GM23338 (cell line): Measurements from ENCODE around the gene EPHB1. TPM values are rescaled to one million over a fixed set of nuclear protein-coding genes. Genes with fewer than 3 reads are reported as not detected.

ENCODE experiments used
- ATAC-seq: fragments of 200-7000 bp; cut with Tn5 transposase; 3 replicates; pipeline ENCODE4 v1.9.1; 2020
- DNase-seq: peaks from one replicate; pipeline ENCODE4 v3.0.0-alpha.2; 2015; ENCODE audit warnings: low spot score
- H2AFZ ChIP-seq: fragments of 200-600 bp; sonication (generic); 2 replicates; pipeline ENCODE4 v1.8.0; 2016; ENCODE audit warnings: antibody characterized with exemption, mild to moderate bottlenecking, moderate library complexity
- H3F3A ChIP-seq: fragments of 200-600 bp; sonication (generic); replicated peaks from 2 replicates; pipeline ENCODE4 v1.8.0; 2017; ENCODE audit warnings: antibody characterized with exemption, mixed run types, low read depth
- H3K27ac ChIP-seq: fragments of 200-600 bp; sonication (generic); 2 replicates; pipeline ENCODE4 v1.6.1; 2016; ENCODE audit warnings: low read depth
- H3K27me3 ChIP-seq: fragments of 200-600 bp; sonication (generic); 2 replicates; pipeline ENCODE4 v1.8.0; 2016; ENCODE audit warnings: mild to moderate bottlenecking, mixed run types, moderate library complexity; ENCODE audit not compliant: insufficient read depth
- H3K36me3 ChIP-seq: fragments of 200-600 bp; sonication (generic); 2 replicates; pipeline ENCODE4 v1.8.0; 2016; ENCODE audit warnings: mild to moderate bottlenecking; ENCODE audit not compliant: insufficient read depth
- H3K4me1 ChIP-seq: fragments of 200-600 bp; sonication (generic); 2 replicates; pipeline ENCODE4 v1.8.0; 2016; ENCODE audit warnings: mild to moderate bottlenecking, moderate library complexity; ENCODE audit not compliant: insufficient read depth
- H3K4me2 ChIP-seq: fragments of 200-600 bp; sonication (generic); 2 replicates; pipeline ENCODE4 v1.7.1; 2017; ENCODE audit warnings: mixed run types
- H3K4me3 ChIP-seq: fragments of 200-600 bp; sonication (generic); 2 replicates; pipeline ENCODE4 v1.6.1; 2016; ENCODE audit warnings: mixed run types
- H3K79me2 ChIP-seq: fragments of 200-600 bp; sonication (generic); replicated peaks from 2 replicates; pipeline ENCODE4 v1.8.0; 2017; ENCODE audit warnings: mild to moderate bottlenecking; ENCODE audit not compliant: insufficient read depth
- H3K9me2 ChIP-seq: fragments of 200-600 bp; sonication (generic); 2 replicates; pipeline ENCODE4 v1.8.0; 2017; ENCODE audit not compliant: insufficient read depth
- H4K20me1 ChIP-seq: fragments of 200-600 bp; sonication (generic); replicated peaks from 2 replicates; pipeline ENCODE4 v1.8.0; 2017; ENCODE audit warnings: mild to moderate bottlenecking; ENCODE audit not compliant: insufficient read depth
- H3K27ac Mint-ChIP-seq: 2 replicates; pipeline ENCODE4 v1.8.0; 2020; ENCODE audit warnings: inconsistent platforms, mild to moderate bottlenecking, moderate library complexity, mixed read lengths
- H3K27me3 Mint-ChIP-seq: 3 replicates; pipeline ENCODE4 v1.8.0; 2022; ENCODE audit warnings: low read depth, mild to moderate bottlenecking, moderate library complexity, mixed read lengths, inconsistent platforms; ENCODE audit not compliant: insufficient read depth, poor library complexity
- H3K36me3 Mint-ChIP-seq: 3 replicates; pipeline ENCODE4 v1.8.0; 2021; ENCODE audit warnings: low read depth, mild to moderate bottlenecking, inconsistent platforms, moderate library complexity, mixed read lengths
- H3K4me1 Mint-ChIP-seq: 3 replicates; pipeline ENCODE4 v1.8.0; 2020; ENCODE audit warnings: mild to moderate bottlenecking, inconsistent platforms, mixed read lengths
- H3K4me3 Mint-ChIP-seq: 3 replicates; pipeline ENCODE4 v1.8.0; 2021; ENCODE audit warnings: moderate library complexity, mild to moderate bottlenecking, inconsistent platforms, mixed read lengths
- H3K9me3 Mint-ChIP-seq: 3 replicates; pipeline ENCODE4 v1.8.0; 2020; ENCODE audit warnings: moderate library complexity, mild to moderate bottlenecking, inconsistent platforms, mixed read lengths
- CREB1 ChIP-seq: fragments of 250-450 bp; sonication (Bioruptor Pico); IDR thresholded peaks from 2 replicates; pipeline ENCODE4 v1.5.0; 2020; ENCODE audit warnings: low read depth, mild to moderate bottlenecking, moderate library complexity
- CTCF ChIP-seq, 2 experiments: fragments of 200-600 bp in 1 of 2; sonication (generic) in 1 of 2; conservative IDR thresholded peaks; 2 replicates each; pipeline versions ENCODE4 v1.5.1 to v1.6.1; 2016 to 2017; ENCODE audit warnings: antibody characterized with exemption in 2 of 2, low read depth in 2 of 2, mild to moderate bottlenecking in 2 of 2, moderate library complexity in 1 of 2
- EZH2 ChIP-seq: fragments of 200-600 bp; sonication (generic); IDR thresholded peaks from one replicate; pipeline ENCODE4 v1.8.0; 2017; ENCODE audit warnings: antibody characterized with exemption, mild to moderate bottlenecking, low read depth; ENCODE audit not compliant: unreplicated experiment
- EZH2phosphoT487 ChIP-seq: fragments of 200-600 bp; sonication (generic); IDR thresholded peaks from one replicate; pipeline ENCODE4 v1.8.1; 2018; ENCODE audit warnings: antibody characterized with exemption; ENCODE audit not compliant: unreplicated experiment
- JUNB ChIP-seq: IDR thresholded peaks from one replicate; pipeline ENCODE4 v1.6.1; 2016; ENCODE audit warnings: antibody characterized with exemption; ENCODE audit not compliant: unreplicated experiment
- NANOG ChIP-seq: IDR thresholded peaks from 2 replicates; pipeline ENCODE4 v1.6.1; 2016; ENCODE audit warnings: antibody characterized with exemption, borderline replicate concordance
- POLR2AphosphoS5 ChIP-seq: IDR thresholded peaks from 2 replicates; pipeline ENCODE4 v1.6.1; 2016; ENCODE audit warnings: antibody characterized with exemption, low read depth
- STAT1 ChIP-seq: IDR thresholded peaks from one replicate; pipeline ENCODE4 v1.6.1; 2016; ENCODE audit warnings: antibody characterized with exemption; ENCODE audit not compliant: unreplicated experiment
- ZNF114 ChIP-seq: fragments of 250-450 bp; sonication (Bioruptor Pico); IDR thresholded peaks from 2 replicates; pipeline ENCODE4 v1.5.0; 2020; ENCODE audit warnings: mild to moderate bottlenecking, moderate library complexity
- ZNF331 ChIP-seq: fragments of 250-450 bp; sonication (Bioruptor Pico); IDR thresholded peaks from 2 replicates; pipeline ENCODE4 v1.5.0; 2020; ENCODE audit warnings: low read depth, mild to moderate bottlenecking, moderate library complexity
- ZNF462 ChIP-seq: fragments of 250-450 bp; sonication (Bioruptor Pico); IDR thresholded peaks from 2 replicates; pipeline ENCODE4 v1.5.0; 2020; ENCODE audit warnings: mild to moderate bottlenecking, moderate library complexity
- polyA plus RNA-seq: library from polyadenylated mRNA; unstranded; fragments of >200 nt; fragmentation: Nextera tagmentation; extraction: Ambion mirVana; gene quantifications from 2 replicates; pipeline ENCODE4 v1.2.1, GENCODE V29; 2016
- total RNA-seq: library from RNA; depleted of rRNA; stranded (reverse); fragments of >200 nt; shearing (Covaris generic); gene quantifications from 2 replicates; pipeline ENCODE4 v1.2.3, GENCODE V29; 2014
- TF ChIP-seq, protein P1 (sequence below): IDR thresholded peaks from 2 replicates; pipeline ENCODE4 v1.6.1; 2016; ENCODE audit warnings: antibody characterized with exemption
- TF ChIP-seq, protein P2 (sequence below): IDR thresholded peaks from one replicate; pipeline ENCODE4 v1.6.1; 2018; ENCODE audit warnings: antibody characterized with exemption; ENCODE audit not compliant: unreplicated experiment

The EPHB1 gene
- total and polyA plus RNA-seq, 2 experiments from 2014 or later = 2.7 to 5.2 TPM

DNA sequence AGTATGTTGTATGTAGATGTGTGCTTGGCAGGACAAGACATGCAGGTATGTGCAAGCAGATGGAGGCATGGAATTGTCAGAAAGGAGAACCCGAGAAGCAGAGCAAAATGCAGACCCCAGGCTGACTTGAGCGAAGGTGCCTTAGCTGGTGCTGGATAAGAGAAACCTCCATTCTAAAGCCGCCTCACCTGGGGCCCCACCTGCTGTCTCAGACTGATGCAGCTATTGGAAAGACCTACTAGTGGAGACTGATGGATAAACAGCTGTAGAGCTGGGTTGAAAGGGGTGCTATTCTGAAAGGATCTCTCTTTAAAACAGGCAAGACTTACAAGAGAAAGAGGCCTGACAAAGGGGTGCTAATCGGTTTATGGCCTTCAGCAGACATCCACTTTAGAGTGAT, 86.2 kb downstream of the EPHB1 start:
- H3K9me2 ChIP-seq = no peaks in the 10 kb centered on the region; the same call in none of the 2 replicates
- Mint-ChIP-seq H3K27me3 (peaks cover 8% of the 10 kb centered on the region), H3K36me3 (no peaks in the 10 kb centered on the region), H3K4me1 (peaks cover 3% of the 10 kb centered on the region; the same call in 2 of the 3 replicates), H3K27ac (no peak overlapping the region), H3K9me3 (no peaks in the 10 kb centered on the region), H3K4me3 (no peak overlapping the region)
- no peak overlapping the region for H3K27ac ChIP-seq
- no peaks in the 10 kb centered on the region for H3K27me3 ChIP-seq
- DNase-seq (no peak), ATAC-seq (peak; percentile 80)
- no peaks in the 10 kb centered on the region for H3F3A ChIP-seq
- H3K36me3 ChIP-seq = no peaks in the 10 kb centered on the region
- H3K4me3 ChIP-seq = no peak overlapping the region
- no peak overlapping the region for H2AFZ ChIP-seq
- H3K4me2 ChIP-seq = no peak overlapping the region
- H3K4me1 ChIP-seq = 0 out of 2 replicates have a peak, but pooled peaks cover 6% of the 10 kb centered on the region
- H3K79me2 ChIP-seq = no peaks in the 10 kb centered on the region
- TF ChIP-seq CREB1 (CRISPR knock-in tag) = no peak
- no peak for TF ChIP-seq POLR2AphosphoS5
- no peak for TF ChIP-seq NANOG
- TF ChIP-seq EZH2phosphoT487 = no peak
- TF ChIP-seq EZH2 = no peak
- TF ChIP-seq STAT1 = no peak
- TF ChIP-seq CTCF (conservative IDR thresholded peaks at IDR 0.05; ENCODE audit: low read depth in 2 of 2) = no peak
- TF ChIP-seq, protein P1, sequence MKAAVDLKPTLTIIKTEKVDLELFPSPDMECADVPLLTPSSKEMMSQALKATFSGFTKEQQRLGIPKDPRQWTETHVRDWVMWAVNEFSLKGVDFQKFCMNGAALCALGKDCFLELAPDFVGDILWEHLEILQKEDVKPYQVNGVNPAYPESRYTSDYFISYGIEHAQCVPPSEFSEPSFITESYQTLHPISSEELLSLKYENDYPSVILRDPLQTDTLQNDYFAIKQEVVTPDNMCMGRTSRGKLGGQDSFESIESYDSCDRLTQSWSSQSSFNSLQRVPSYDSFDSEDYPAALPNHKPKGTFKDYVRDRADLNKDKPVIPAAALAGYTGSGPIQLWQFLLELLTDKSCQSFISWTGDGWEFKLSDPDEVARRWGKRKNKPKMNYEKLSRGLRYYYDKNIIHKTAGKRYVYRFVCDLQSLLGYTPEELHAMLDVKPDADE = no peak
- TF ChIP-seq, protein P2, sequence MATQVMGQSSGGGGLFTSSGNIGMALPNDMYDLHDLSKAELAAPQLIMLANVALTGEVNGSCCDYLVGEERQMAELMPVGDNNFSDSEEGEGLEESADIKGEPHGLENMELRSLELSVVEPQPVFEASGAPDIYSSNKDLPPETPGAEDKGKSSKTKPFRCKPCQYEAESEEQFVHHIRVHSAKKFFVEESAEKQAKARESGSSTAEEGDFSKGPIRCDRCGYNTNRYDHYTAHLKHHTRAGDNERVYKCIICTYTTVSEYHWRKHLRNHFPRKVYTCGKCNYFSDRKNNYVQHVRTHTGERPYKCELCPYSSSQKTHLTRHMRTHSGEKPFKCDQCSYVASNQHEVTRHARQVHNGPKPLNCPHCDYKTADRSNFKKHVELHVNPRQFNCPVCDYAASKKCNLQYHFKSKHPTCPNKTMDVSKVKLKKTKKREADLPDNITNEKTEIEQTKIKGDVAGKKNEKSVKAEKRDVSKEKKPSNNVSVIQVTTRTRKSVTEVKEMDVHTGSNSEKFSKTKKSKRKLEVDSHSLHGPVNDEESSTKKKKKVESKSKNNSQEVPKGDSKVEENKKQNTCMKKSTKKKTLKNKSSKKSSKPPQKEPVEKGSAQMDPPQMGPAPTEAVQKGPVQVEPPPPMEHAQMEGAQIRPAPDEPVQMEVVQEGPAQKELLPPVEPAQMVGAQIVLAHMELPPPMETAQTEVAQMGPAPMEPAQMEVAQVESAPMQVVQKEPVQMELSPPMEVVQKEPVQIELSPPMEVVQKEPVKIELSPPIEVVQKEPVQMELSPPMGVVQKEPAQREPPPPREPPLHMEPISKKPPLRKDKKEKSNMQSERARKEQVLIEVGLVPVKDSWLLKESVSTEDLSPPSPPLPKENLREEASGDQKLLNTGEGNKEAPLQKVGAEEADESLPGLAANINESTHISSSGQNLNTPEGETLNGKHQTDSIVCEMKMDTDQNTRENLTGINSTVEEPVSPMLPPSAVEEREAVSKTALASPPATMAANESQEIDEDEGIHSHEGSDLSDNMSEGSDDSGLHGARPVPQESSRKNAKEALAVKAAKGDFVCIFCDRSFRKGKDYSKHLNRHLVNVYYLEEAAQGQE = no peak
- TF ChIP-seq ZNF462 (CRISPR knock-in tag) = no peak
- no peak for TF ChIP-seq ZNF331 (CRISPR knock-in tag)
- no peak for TF ChIP-seq JUNB
- TF ChIP-seq ZNF114 = no peak
- H4K20me1 ChIP-seq = no peaks in the 10 kb centered on the region
